ENCODE measurements around the gene ABTB2.

ABTB2 gene

GRCh38 chr11:34270711-34271110, 87.1 kb downstream of the ABTB2 start:
- ChIA-PET POLR2A (ENCODE audit: low non-redundant PET) (no interaction called here), CTCF (interaction anchor here (0.5 kb wide), 1 partner anchor 142 kb away, joined by 4 read pairs; no protein-coding TSS in a partner anchor)
- no peak for TF ChIP-seq CTCF (conservative IDR thresholded peaks at IDR 0.05; ENCODE audit: low read depth)

GRCh38 chr11:34269694-34270245, 88.0 kb downstream of the ABTB2 start:
- ChIA-PET CTCF (no interaction called here), POLR2A (ENCODE audit: low non-redundant PET) (no interaction called here)
- DNase-seq (ENCODE audit: low spot score): no peak
- H3K27ac ChIP-seq: no peak overlapping the region
- TF ChIP-seq CTCF (conservative IDR thresholded peaks at IDR 0.05; ENCODE audit: low read depth): no peak

More at GRCh38 chr11:34270711-34271110, 87.1 kb downstream of the ABTB2 start:
- no peak for DNase-seq (ENCODE audit: low spot score)
- no peak overlapping the region for H3K27ac ChIP-seq

- ChIA-PET CTCF (interaction anchor here (0.7 kb wide), 1 partner anchor 94 kb away, joined by 3 read pairs; no protein-coding TSS in a partner anchor), POLR2A (ENCODE audit: low non-redundant PET) (no interaction called here)
- DNase-seq (ENCODE audit: low spot score): no peak
- no peak for TF ChIP-seq CTCF (conservative IDR thresholded peaks at IDR 0.05; ENCODE audit: low read depth)
- H3K27ac ChIP-seq: no peak overlapping the region
Observed at GRCh38 chr11:34268906-34269430, 88.8 kb downstream of the ABTB2 start.

- peak overlapping the region; percentile 67 for H3K27ac ChIP-seq
- TF ChIP-seq CTCF (conservative IDR thresholded peaks at IDR 0.05; ENCODE audit: low read depth): no peak
- DNase-seq (ENCODE audit: low spot score): no peak
- ChIA-PET CTCF (no interaction called here), POLR2A (ENCODE audit: low non-redundant PET) (no interaction called here)
Observed at GRCh38 chr11:34267417-34267816, 90.4 kb downstream of the ABTB2 start.

GRCh38 chr11:34267013-34267412, 90.8 kb downstream of the ABTB2 start:
- POLR2A ChIA-PET (ENCODE audit: low non-redundant PET): no interaction called here
- CTCF ChIA-PET: no interaction called here
- no peak for TF ChIP-seq CTCF (conservative IDR thresholded peaks at IDR 0.05; ENCODE audit: low read depth)
- peak overlapping the region; percentile 67 for H3K27ac ChIP-seq
- DNase-seq (ENCODE audit: low spot score): no peak

- no peak for TF ChIP-seq CTCF (conservative IDR thresholded peaks at IDR 0.05; ENCODE audit: low read depth)
- ChIA-PET POLR2A (ENCODE audit: low non-redundant PET) (no interaction called here), CTCF (no interaction called here)
- no peak for DNase-seq (ENCODE audit: low spot score)
- peak overlapping the region; percentile 67 for H3K27ac ChIP-seq
Observed at GRCh38 chr11:34266090-34266912, 91.5 kb downstream of the ABTB2 start.
